PC-9 (cell line): ENCODE results near the gene KLF7. TPM values are rescaled to one million over a fixed set of nuclear protein-coding genes. Genes with fewer than 3 reads are reported as not detected.

Experiments
- BruUV-seq: library from RNA; stranded (reverse); fragments of 400-500 nt; replicated peaks from 2 replicates; lab custom pipeline; 2021; lab: Mats Ljungman, UMichigan
- CTCF ChIA-PET: fragments of 300-600 bp; sonication (Branson Sonifier 250); formaldehyde crosslinking; loops from one replicate; lab custom pipeline; 2022; ENCODE audit warnings: antibody characterized with exemption; lab: Charles Lee
- POLR2A ChIA-PET: fragments of 300-600 bp; sonication (Branson Sonifier 250); formaldehyde crosslinking; loops from one replicate; lab custom pipeline; 2022; ENCODE audit warnings: antibody characterized with exemption; ENCODE audit not compliant: unreplicated experiment; lab: Charles Lee
- DNase-seq, 2 experiments: peaks; one replicate each; pipeline versions ENCODE4 v3.0.0 to v3.0.0-alpha.2; 2015 to 2022; ENCODE audit warnings: mixed read lengths in 1 of 2
- H2AFZ ChIP-seq: fragments of 200-600 bp; sonication (generic); 2 replicates; pipeline ENCODE4 v1.8.1; 2017; ENCODE audit warnings: antibody characterized with exemption
- H3F3A ChIP-seq: fragments of 200-600 bp; sonication (generic); 2 replicates; pipeline ENCODE4 v1.8.1; 2017; ENCODE audit warnings: antibody characterized with exemption, mild to moderate bottlenecking, low read depth; ENCODE audit not compliant: insufficient read depth
- H3K27ac ChIP-seq: fragments of 200-600 bp; sonication (generic); 2 replicates; pipeline ENCODE4 v1.6.1; 2016; ENCODE audit warnings: mixed run types
- H3K27me3 ChIP-seq: fragments of 200-600 bp; sonication (generic); 2 replicates; pipeline ENCODE4 v1.6.1; 2016; ENCODE audit warnings: low read depth, mixed run types; ENCODE audit not compliant: insufficient read depth
- H3K36me3 ChIP-seq: fragments of 200-600 bp; sonication (generic); 2 replicates; pipeline ENCODE4 v1.6.1; 2016; ENCODE audit warnings: low read depth, mixed run types
- H3K4me1 ChIP-seq: fragments of 200-600 bp; sonication (generic); replicated peaks from 2 replicates; pipeline ENCODE4 v1.6.1; 2016; ENCODE audit warnings: mixed run types; ENCODE audit not compliant: insufficient read depth
- H3K4me2 ChIP-seq: fragments of 200-600 bp; sonication (generic); 2 replicates; pipeline ENCODE4 v1.6.1; 2017; ENCODE audit warnings: mixed run types
- H3K4me3 ChIP-seq: fragments of 200-600 bp; sonication (generic); 2 replicates; pipeline ENCODE4 v1.6.1; 2016; ENCODE audit warnings: mixed run types
- H3K79me2 ChIP-seq: fragments of 200-600 bp; sonication (generic); 2 replicates; pipeline ENCODE4 v1.6.1; 2017; ENCODE audit warnings: low read depth, mixed run types
- H3K9me2 ChIP-seq: fragments of 200-600 bp; sonication (generic); 2 replicates; pipeline ENCODE4 v1.8.1; 2017; ENCODE audit warnings: mild to moderate bottlenecking; ENCODE audit not compliant: insufficient read depth
- H3K9me3 ChIP-seq: fragments of 200-600 bp; sonication (generic); 2 replicates; pipeline ENCODE4 v1.8.1; 2016; ENCODE audit warnings: low read depth; ENCODE audit not compliant: insufficient read depth
- H4K20me1 ChIP-seq: fragments of 200-600 bp; sonication (generic); 2 replicates; pipeline ENCODE4 v1.8.1; 2017; ENCODE audit not compliant: insufficient read depth
- EZH2 ChIP-seq: fragments of 200-600 bp; sonication (generic); IDR thresholded peaks from 2 replicates; pipeline ENCODE4 v1.8.0; 2017; ENCODE audit warnings: antibody characterized with exemption, low read depth
- intact Hi-C: fragments of 100-400 bp; cut with micrococcal nuclease; formaldehyde crosslinking; loops from one replicate; pipeline ENCODE4 v1.10.0; 2022; ENCODE audit not compliant: unreplicated experiment
- total RNA-seq: library from RNA; stranded (reverse); gene quantifications from 2 replicates; pipeline ENCODE4 v1.2.3, GENCODE V29; 2021
- TF ChIP-seq, protein P1 (sequence below): fragments of 200-600 bp; sonication (generic); conservative IDR thresholded peaks from 2 replicates; pipeline ENCODE4 v1.6.1; 2017; ENCODE audit warnings: mixed run types, antibody characterized with exemption, mild to moderate bottlenecking, moderate library complexity

Gene KLF7
- total RNA-seq, 1 experiment from 2014 or later, result 20.0 TPM

DNA sequence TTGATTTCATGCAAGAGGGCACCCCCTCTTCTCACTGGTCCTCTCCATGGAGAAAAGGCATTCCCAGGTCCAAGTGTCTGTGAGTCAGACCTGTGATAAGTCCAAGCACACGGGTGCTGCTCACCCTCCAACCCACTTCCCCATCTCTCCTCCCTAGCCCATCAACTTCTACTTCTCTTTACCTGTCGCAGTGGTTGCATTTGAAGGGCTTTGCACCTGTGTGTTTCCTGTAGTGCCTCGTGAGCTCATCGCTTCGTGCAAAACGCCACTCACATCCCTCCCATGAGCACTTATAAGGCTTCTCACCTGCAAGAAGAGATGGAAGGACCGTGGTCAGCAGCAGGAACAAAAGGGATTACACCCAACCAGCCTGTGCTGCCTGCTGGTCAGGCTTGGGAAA is 77.5 kb downstream of the KLF7 start:
- Histone ChIP-seq H3K79me2 (no peaks in the 10 kb centered on the region), H3K9me2 (no peaks in the 10 kb centered on the region), H3K36me3 (no peaks in the 10 kb centered on the region; the same call in 1 of the 2 replicates), H3K27me3 (no peaks in the 10 kb centered on the region), H3K9me3 (no peaks in the 10 kb centered on the region), H4K20me1 (no peaks in the 10 kb centered on the region), H3K4me1 (no peaks in the 10 kb centered on the region), H3K4me2 (no peak overlapping the region), H3F3A (no peaks in the 10 kb centered on the region), H3K4me3 (no peak overlapping the region), H2AFZ (no peak overlapping the region), H3K27ac (no peak overlapping the region)
- CTCF ChIA-PET, result no interaction called here
- BruUV-seq, result no TSS peak
- no peak for TF ChIP-seq EZH2
- TF ChIP-seq, protein P1, sequence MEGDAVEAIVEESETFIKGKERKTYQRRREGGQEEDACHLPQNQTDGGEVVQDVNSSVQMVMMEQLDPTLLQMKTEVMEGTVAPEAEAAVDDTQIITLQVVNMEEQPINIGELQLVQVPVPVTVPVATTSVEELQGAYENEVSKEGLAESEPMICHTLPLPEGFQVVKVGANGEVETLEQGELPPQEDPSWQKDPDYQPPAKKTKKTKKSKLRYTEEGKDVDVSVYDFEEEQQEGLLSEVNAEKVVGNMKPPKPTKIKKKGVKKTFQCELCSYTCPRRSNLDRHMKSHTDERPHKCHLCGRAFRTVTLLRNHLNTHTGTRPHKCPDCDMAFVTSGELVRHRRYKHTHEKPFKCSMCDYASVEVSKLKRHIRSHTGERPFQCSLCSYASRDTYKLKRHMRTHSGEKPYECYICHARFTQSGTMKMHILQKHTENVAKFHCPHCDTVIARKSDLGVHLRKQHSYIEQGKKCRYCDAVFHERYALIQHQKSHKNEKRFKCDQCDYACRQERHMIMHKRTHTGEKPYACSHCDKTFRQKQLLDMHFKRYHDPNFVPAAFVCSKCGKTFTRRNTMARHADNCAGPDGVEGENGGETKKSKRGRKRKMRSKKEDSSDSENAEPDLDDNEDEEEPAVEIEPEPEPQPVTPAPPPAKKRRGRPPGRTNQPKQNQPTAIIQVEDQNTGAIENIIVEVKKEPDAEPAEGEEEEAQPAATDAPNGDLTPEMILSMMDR, result no peak
- POLR2A ChIA-PET, result no interaction called here
- intact Hi-C loops, result no loop called here
- no peak for DNase-seq

DNA sequence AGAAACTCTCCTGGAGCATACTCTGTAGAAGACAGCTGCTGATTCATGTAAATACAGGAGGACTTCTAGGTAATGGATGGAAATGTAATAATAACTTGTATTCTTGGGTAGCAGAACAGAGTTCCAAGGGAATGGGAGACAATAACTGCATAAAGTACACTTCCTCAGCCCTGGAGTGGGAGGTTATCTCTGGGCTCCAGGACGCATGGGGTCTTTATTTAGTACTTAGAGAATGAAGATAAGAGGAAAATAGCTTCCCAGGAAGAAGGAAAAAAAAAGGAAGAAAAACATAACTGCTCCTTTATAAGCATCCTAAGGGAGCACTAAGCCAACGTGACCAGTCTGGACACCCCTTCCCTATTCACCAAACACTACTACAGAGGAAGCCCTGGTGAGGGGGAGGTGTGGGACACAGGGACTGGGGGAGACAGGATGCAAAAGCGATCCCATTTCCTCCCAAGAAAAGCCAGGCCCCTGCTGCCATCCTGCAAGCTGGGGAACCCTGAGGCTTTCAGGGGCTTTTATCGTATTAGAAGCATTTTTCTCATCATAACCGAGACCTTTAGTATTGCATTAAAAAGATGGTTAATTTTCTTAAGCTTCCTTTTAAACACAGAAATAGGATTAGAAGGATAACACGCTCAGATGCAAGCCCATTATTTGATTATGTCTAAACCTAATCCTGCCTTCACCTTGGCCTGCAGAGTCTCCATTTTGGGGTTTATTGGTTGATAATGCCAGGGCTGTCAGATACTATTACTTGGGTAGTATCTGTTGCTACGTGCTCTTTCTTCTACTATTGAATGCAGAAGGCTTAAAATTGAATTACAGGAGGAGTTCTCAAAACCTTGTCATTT is 78.5 kb downstream of the KLF7 start:
- Histone ChIP-seq H3K4me1 (no peaks in the 10 kb centered on the region), H3K9me3 (no peaks in the 10 kb centered on the region), H3K27ac (no peak overlapping the region), H3K4me3 (no peak overlapping the region), H3K9me2 (no peaks in the 10 kb centered on the region), H4K20me1 (no peaks in the 10 kb centered on the region), H3K27me3 (no peaks in the 10 kb centered on the region), H3K4me2 (no peak overlapping the region), H2AFZ (no peak overlapping the region), H3F3A (no peaks in the 10 kb centered on the region), H3K36me3 (no peaks in the 10 kb centered on the region; the same call in 1 of the 2 replicates), H3K79me2 (no peaks in the 10 kb centered on the region)
- BruUV-seq, result no TSS peak
- POLR2A ChIA-PET, result no interaction called here
- intact Hi-C loops, result no loop called here
- CTCF ChIA-PET, result no interaction called here
- TF ChIP-seq, protein P1, result no peak
- no peak for TF ChIP-seq EZH2
- no peak for DNase-seq

DNA sequence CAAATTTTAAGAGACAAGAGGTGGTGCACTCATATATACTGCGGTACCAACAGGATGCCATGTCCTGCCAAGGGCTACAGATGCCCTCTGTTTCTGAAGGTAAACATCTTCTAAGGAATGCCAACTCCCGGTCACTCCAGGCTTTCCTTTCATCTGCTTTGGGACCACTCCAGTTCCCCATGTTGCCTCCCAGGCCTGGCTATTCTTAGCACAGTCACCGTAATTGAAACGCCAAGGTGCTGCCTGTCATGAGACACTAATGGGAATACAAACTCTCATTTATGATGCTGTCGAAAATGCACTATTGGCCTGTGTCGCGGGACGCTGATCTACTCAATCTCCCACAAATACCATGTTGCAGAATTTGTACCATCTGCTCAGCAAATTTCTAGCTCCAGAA is 79.6 kb downstream of the KLF7 start:
- Histone ChIP-seq H3K79me2 (no peaks in the 10 kb centered on the region), H3K9me2 (no peaks in the 10 kb centered on the region), H3K9me3 (no peaks in the 10 kb centered on the region), H3K4me2 (no peak overlapping the region), H3K27ac (no peak overlapping the region), H4K20me1 (no peaks in the 10 kb centered on the region), H3K36me3 (no peaks in the 10 kb centered on the region; the same call in 1 of the 2 replicates), H3K4me3 (no peak overlapping the region), H2AFZ (no peak overlapping the region), H3K4me1 (no peaks in the 10 kb centered on the region), H3K27me3 (no peaks in the 10 kb centered on the region), H3F3A (no peaks in the 10 kb centered on the region)
- ChIA-PET CTCF (no interaction called here), POLR2A (no interaction called here)
- TF ChIP-seq, protein P1, result no peak
- TF ChIP-seq EZH2, result no peak
- no peak for DNase-seq
- no TSS peak for BruUV-seq
- intact Hi-C loops, result no loop called here
